GM20431 (cell line): ENCODE measurements around the gene PRAMEF8.
"Not testable (repeated sequence)": the region's sequence is repeated elsewhere in the genome, so short reads cannot be mapped to it uniquely, and the experiment has no call there.

ENCODE experiments used
- in situ Hi-C: fragments of 300-500 bp; cut with MseI, MboI; formaldehyde crosslinking; loops from one replicate; pipeline ENCODE4 v1.15.0; 2020; ENCODE audit warnings: low sequenced_read_pairs; ENCODE audit not compliant: unreplicated experiment

The PRAMEF8 gene

DNA sequence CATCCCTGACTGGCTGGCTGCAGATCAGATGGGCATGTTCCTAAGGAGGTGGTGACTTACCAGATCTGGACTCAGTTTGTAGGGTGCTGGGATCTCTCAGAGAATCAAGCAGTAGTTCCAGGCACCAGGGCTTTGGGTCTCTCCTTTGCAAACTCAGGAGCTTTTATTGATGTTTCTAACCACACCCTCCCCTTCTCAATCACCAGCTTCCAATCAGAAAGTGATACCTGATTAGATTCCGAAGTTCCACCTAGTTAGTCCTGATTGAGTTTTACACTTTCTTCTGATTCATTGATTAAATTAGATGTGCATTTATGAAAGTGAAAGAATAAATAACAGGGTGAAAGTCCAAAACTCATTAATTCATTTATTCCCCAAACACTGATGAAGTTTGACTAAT is at the start of gene PRAMEF8:
Gene PRAMEF8 (minus strand): TSS at position 101 of the 400 bp plus-strand sequence. CDS start 1,046 bp downstream, outside the sequence.
- in situ Hi-C loops: not testable (repeated sequence)

DNA sequence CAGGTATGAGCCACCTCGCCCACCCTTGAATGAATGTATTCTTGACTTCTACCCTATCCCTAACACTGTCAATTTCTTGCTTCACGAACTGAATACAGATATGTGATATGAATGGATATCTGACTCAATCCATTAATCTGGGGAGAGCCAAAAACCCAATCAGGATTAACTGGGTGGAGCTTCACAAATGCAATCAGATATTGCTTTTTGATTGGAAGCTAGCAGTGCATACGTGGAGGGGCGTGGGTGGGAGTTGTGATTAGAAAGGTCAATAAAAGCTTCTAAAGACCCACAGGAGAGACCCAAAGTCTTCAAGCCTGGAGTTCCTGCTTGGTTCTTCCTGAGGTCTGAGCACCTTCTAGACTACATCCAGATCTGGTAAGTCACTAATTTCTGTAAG is 30.3 kb upstream of the PRAMEF8 start, which contains the start of gene PRAMEF15:
Gene PRAMEF15 (plus strand): TSS at position 301 of the 400 bp plus-strand sequence. CDS start 2,827 bp downstream, outside the sequence.
- in situ Hi-C loops: not testable (repeated sequence)

DNA sequence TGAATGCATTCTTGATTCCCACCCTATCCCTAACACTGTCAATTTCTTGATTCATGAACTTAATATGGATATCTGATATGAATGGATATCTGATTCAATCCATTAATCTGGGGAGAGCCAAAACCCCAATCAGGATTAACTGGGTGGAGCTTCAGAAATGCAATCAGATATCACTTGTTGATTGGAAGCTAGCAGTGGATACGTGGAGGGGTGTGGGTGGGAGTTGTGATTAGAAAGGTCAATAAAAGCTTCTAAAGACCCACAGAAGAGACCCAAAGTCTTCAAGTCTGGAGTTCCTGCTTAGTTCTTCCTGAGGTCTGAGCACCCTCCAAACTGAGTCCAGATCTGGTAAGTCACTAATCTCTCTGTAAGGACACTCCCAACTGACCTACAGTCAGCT is 18.3 kb upstream of the PRAMEF8 start, which contains the start of gene PRAMEF33:
Gene PRAMEF33 (plus strand): TSS at position 301 of the 400 bp plus-strand sequence. CDS start 2,416 bp downstream, outside the sequence.
- in situ Hi-C loops: not testable (repeated sequence)

DNA sequence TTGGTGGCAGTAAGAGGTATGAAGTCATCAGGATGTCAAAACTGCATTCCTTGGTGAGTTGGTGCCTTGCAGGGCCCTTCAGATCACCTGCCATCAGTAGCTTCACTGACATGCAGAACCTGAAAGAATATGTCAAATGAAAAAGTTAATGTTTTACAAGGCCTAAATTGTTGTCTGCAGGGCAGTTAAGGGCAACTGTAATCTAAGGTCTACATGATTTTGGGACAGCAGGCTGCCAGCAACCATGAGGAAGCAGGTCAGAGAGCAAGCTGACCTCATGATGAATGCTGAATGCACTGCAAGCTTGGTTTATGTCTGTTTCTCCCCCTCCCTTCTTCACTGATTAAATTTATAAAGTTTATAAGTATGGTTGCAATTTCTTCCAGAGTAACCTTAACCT is 17.3 kb upstream of the PRAMEF8 start:
- in situ Hi-C loops: not testable (repeated sequence)

DNA sequence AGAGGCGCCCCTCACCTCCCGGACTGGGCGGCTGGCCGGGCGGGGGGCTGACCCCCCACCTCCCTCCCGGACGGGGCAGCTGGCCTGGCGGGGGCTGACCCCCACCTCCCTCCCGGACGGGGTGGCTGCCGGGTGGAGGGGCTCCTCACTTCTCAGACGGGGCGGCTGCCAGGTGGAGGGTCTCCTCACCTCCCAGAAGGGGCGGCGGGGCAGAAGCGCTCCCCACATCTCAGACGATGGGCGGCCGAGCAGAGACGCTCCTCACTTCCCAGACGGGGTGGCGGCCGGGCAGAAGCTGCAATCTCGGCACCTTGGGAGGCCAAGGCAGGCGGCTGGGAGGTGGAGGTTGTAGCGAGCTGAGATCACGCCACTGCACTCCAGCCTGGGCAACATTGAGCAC is 13.8 kb upstream of the PRAMEF8 start:
- in situ Hi-C loops: not testable (repeated sequence)

DNA sequence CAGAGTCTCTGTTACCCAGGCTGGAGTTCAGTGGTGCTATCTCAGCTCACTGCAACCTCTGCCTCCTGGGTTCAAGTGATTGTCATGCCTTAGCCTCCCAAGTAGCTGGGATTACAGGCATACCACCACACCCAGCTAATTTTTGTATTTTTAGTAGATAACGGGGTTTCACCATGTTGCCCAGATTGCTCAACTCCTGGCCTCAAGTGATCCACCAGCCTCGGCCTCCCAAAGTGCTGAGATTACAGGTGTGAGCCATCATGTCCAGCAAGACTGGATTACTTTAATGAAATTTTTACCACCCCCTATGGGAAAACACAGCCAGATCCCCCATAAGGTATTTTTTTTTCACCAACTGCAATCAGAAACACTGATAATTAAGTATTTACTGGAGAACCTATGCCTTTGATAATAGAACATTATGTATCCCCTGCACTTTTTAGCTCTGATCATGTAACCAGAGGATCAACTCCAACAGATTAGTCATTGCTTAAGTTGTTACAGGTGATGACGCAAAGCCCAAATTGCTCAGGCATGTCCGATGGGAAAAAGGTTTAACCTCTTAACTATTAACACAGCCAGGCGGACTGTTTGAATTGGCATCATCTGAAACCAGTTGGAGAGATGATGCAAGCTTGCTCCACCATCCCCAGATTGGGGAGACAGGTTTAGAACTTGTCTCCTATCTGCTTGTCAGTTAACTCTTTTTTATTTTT is 12.4 kb upstream of the PRAMEF8 start:
- in situ Hi-C loops: not testable (repeated sequence)

DNA sequence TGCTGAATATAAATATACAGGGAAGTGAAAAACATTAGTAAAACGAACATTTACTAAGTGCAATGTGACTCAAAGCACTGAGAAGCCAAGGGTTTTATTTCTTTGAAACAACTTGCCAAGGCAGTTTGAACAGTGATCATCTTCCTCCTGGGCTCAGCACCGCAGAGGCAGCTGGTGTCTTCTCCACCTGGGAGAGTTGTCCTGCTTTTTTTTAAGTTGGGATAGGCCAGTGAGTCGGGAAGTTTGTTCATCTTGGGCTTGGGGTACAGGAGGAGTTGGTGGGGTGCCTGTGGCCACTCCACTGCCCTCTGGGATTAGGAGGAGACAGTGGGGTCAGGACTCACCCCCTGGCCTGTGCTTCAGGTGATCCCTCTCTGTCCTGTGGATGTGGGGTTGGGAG is 4.1 kb upstream of the PRAMEF8 start:
- in situ Hi-C loops: not testable (repeated sequence)

DNA sequence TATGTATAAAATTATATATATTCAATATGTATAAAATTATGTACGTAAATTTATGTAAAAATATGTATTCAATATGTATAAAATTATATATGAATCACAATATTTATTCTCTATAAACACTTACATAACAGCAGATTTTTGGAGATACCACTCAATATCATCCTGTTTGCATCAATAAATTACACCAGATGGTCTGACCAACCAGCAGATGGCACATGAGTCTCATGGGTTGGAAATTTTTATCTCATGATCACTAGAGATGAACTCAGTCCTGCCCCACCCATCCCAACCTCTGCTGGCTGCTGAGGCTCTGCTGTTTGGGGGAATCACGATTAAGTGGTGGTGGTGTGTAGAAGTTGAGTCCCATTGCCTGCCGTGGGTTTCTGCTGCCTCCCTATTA is 5.3 kb downstream of the PRAMEF8 start:
- in situ Hi-C loops: not testable (repeated sequence)

DNA sequence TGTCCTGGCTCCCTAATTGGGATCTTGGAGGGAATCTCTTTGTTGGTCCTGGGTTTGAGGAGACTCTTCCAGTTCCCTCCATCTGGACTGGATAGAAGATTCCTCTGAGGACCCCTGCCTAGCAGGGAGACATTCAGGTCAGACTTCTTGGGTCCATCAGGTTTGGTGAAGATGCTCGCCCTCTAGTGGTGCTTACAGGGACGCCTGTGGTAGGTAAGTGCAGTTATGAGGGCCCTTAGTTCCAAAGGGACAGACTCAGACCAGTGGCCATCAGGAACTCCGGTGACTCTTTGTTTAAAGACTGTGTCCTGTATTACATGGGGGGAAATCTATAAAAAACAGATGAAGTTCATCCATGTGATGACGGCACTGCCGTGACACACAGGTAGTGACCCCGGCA is 7.9 kb downstream of the PRAMEF8 start:
- in situ Hi-C loops: not testable (repeated sequence)

DNA sequence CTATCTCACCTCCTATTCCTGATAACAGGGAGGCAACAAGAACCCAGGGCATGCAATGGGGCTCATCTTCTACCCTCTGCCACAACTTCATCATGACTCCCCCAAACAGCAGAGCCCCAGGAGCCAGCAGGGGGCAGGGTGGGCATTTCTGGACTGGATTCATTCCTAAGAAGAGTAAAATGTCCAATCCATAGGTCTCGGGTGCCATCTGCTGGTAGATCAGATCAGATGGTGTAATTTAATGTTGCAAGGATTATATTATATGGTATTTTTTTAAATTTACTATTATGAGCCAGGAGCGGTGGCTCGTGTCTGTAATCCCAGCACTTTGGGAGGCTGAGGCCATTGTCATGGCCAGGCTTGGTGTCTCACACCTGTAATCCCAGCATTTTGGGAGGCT is 19.8 kb downstream of the PRAMEF8 start:
- in situ Hi-C loops: not testable (repeated sequence)

DNA sequence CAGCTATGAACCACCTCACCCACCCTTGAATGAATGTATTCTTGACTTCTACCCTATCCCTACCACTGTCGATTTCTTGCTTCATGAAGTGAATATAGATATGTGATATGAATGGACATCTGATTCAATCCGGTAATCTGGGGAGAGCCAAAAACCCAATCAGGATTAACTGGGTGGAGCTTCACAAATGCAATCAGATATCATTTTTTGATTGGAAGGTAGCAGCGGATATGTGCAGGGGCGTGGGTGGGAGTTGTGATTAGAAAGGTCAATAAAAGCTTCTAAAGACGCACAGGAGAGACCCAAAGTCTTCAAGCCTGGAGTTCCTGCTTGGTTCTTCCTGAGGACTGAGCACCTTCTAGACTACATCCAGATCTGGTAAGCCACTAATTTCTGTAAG is 31.0 kb downstream of the PRAMEF8 start, which contains the start of gene PRAMEF5:
Gene PRAMEF5 (plus strand): TSS at position 301 of the 400 bp plus-strand sequence. CDS start 5,071 bp downstream, outside the sequence.
- in situ Hi-C loops: not testable (repeated sequence)

DNA sequence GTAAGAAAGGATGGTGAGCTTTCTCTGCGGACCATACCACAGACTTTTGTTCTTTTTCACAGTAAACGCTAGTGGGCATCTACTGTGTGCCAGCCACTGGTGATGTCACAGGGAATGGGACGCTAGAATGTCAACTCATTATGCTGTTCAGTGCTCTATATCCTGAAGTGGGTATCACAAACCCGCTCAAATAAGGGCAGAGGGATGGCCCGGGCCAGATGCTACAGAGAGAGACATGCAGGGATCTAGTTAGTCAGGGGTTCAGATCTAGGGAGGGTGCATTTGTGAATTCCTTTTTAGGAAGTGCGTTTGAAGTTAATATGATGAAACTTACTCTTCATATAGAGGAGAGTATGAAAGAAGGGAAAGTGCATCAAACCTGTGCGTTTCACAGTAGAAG is 37.8 kb downstream of the PRAMEF8 start:
- in situ Hi-C loops: loop anchor here (25.0 kb wide), 2 partner anchors 510 to 985 kb away; partner anchors contain the start of gene CFAP107

DNA sequence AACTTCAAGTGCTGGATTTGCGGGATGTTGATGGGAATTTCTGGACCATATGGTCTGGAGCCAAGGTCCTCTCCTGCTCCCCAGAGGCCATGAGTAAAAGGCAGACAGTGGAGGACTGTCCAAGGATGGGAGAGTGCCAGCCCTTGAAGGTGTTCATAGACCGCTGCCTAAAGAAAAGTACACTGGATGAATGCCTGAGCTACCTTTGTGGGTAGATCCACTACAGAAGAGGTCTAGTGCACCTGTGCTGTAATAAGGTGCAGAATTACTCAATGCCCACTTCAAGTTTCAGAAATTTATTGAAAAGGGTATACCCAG is 38.4 kb downstream of the PRAMEF8 start:
- in situ Hi-C loops: loop anchor here (25.0 kb wide), 2 partner anchors 509 to 984 kb away; partner anchors contain the start of gene CFAP107

DNA sequence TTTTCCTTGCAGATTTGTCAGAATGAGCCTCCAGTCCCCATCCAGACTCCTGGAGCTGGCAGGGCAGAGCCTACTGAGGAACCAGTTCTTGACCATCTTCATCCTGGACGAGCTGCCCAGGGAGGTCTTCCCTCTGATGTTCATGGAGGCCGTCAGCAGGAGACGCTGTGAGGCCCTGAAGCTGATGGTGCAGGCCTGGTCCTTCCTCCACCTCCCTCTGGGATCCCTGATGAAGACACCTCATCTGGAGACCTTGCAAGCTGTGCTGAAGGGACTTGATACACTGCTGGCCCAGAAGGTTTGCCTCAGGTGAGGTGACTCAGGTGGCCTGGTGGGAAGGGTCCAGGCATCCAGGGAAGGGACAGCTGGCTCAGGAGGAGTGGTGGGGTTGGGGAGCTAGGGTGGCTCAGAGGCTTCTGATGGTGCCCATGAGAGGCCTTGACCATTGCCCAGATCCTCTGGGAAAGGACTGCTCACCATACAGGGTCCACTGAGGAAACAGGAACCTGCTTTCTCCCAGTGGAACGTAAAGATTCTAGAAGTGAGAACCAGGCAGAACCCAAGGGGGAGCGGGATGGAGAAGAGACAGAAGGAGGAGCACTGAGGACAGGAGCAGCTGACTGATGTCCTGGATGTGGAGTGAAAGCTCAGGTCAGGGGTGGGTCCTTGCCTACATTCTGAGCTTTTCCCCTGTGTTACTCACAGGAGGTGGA is 38.9 kb downstream of the PRAMEF8 start:
- in situ Hi-C loops: loop anchor here (25.0 kb wide), 2 partner anchors 509 to 984 kb away; partner anchors contain the start of gene CFAP107

DNA sequence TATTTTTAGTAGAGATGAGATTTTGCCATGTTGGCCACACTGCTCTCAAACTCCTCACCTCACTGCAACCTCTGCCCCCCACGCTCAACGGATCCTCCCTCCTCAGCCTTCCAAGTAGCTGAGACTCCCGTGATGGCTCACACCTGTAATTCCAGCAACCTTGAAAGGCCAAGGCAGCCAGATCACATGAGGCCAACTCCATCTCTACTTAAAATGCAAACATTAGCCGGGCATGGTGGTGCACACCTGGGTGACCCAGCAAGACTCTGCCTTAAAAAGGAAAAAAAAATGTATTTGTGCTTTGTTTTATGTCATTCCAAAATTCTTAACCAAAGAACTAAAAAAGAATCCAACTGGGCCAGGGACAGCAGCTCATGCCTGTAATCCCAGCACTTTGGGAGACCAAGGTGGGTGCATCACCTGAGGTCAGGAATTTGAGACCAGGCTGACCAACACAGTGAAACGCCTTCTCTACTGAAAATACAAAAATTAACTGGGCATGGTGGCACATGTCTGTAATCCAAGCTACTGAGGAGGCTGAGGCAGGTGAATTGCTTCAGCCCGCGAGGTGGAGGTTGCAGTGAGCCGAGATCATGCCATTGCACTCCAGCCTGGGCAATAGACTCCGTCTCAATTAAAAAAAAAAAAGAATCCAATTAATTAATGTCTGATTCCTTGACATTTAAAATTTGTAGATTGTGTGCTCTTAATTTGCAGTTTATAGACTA is 41.2 kb downstream of the PRAMEF8 start:
- in situ Hi-C loops: loop anchor here (25.0 kb wide), 2 partner anchors 506 to 981 kb away; partner anchors contain the start of gene CFAP107

DNA sequence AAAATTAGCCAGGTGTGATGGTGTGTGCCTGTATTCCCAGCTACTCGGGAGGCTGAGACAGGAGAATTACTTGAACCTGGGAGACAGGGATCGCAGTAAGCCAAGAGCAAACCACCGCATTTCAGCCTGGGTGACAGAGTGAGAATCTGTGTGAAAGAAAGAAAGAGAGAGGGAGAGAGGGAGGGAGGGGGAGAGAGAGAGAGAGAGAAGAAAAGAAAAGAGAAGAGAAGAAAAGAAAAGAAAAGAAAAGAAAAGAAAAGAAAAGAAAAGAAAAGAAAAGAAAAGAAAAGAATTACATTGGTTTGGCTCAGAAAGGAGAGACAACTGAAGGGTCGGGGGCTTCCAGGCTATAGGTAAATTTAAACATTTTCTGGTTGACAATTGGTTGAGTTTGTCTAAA is 45.3 kb downstream of the PRAMEF8 start:
- in situ Hi-C loops: loop anchor here (25.0 kb wide), 2 partner anchors 502 to 977 kb away; partner anchors contain the start of gene CFAP107

DNA sequence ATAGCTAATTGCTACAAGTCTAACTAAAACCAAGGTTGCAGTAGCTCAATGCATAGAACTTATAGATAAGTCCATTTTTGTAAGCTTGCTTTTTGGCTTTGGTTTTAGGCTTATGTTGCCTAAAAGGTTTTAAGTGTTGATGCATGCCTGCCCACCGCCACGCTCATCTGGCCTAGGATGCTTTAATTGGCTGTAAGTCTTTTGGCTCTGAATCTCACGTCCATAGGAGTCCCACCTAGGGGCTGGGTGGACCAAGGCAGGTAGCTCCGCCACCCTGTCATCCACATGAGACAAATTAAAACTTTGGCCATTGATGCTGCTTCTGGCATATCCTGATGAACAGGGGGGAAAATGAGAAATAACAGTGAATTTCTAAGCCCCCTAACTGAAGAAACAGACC is 47.4 kb downstream of the PRAMEF8 start:
- in situ Hi-C loops: loop anchor here (25.0 kb wide), 2 partner anchors 500 to 975 kb away; partner anchors contain the start of gene CFAP107

DNA sequence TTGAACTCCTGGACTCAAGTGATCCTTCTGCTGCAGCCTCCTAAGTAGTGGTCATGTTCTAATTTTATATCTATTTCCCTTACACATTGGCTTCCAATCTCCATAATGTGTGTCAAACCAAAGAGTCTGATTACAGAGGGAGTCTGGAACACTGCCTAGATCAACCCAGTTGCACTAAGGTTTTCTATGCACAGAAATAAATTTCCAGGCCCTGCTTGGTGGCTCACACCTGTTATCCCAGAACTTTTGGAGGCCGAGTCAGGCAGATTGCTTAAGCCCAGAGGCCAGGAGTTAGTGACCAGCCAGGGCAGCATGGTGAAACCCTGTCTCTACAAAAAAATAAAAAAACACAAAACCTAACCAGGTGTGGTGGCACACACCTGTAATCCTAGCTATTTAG is 50.9 kb downstream of the PRAMEF8 start:
- in situ Hi-C loops: loop anchor here (25.0 kb wide), 2 partner anchors 497 to 972 kb away; partner anchors contain the start of gene CFAP107

DNA sequence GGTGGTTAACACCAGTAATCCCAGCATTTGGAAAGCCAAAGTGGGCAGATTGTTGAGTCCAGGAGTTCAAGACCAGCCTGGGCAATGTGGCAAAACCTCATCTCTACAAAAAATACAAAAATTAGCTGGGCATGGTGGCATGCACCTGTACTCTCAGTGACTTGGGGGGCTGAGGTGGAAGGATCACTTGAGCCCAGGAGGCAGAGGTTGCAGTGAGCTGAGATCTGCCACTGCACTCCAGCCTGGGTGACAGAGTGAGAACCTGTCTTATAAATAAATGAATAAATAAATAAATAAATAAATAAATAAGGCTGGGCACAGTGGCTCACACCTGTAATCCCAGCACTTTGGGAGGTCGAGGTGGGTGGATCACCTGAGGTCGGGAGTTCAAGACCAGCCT is 52.9 kb downstream of the PRAMEF8 start:
- in situ Hi-C loops: loop anchor here (25.0 kb wide), 2 partner anchors 495 to 970 kb away; partner anchors contain the start of gene CFAP107
